ENCODE measurements around the gene SARDH. TPM values are rescaled to one million over a fixed set of nuclear protein-coding genes. Genes with fewer than 3 reads are reported as not detected.

Gene SARDH
- total RNA-seq, 1 experiment from 2014 or later: not detected

DNA sequence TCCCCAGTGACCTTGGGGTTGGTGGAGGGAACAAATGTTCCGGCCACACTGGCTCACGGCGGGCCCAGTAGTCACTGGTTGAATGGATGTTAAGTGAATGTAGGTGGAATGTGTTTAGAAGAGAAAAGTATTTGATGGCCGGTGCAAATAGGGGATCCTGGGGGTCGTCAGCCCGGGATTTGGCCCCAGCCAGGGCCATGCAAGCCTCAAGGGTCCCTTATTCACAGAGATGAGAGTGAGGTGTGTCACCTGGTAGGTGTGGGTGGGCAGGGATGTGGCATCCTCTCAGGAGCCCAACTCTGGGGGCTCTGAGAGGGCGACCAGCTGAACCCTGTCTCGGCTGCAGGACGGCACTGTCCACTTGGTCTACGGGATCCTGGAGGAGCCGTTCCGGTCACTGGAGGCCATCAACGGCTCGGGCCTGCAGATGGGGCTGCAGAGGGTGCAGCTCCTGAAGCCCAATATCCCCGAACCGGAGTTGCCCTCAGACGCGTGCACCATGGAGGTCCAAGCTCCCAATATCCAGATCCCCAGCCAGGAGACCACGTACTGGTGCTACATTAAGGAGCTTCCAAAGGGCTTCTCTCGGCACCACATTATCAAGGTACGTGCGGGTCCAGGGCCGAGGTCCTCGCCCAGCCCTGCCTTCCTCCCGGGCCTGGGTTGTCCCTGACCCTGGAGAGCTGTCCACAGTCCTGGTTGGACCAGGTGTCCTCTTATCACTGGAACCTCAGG, 96.1 kb downstream of the SARDH start:
- CTCF ChIA-PET: no interaction called here
- no peak overlapping the region for H3K4me3 Mint-ChIP-seq (ENCODE audit: low read depth, unreplicated experiment)
- no peaks in the 10 kb centered on the region for H3K36me3 Mint-ChIP-seq (ENCODE audit: insufficient read depth, unreplicated experiment)
- H3K27me3 Mint-ChIP-seq (ENCODE audit: unreplicated experiment): peaks cover 99% of the 10 kb centered on the region
- intact Hi-C loops (cut with micrococcal nuclease; ENCODE audit: unreplicated experiment): no loop called here
- TF ChIP-seq CTCF (IDR thresholded peaks at IDR 0.05; ENCODE audit: unreplicated experiment): no peak
- no peaks in the 10 kb centered on the region for H3K4me1 Mint-ChIP-seq (ENCODE audit: low read depth, unreplicated experiment)
- BruUV-seq (replicated peaks): no TSS peak
- no peak for DNase-seq
- H3K27ac Mint-ChIP-seq (ENCODE audit: unreplicated experiment): no peak overlapping the region
- H3K9me3 Mint-ChIP-seq (ENCODE audit: low read depth, unreplicated experiment): no peaks in the 10 kb centered on the region

DNA sequence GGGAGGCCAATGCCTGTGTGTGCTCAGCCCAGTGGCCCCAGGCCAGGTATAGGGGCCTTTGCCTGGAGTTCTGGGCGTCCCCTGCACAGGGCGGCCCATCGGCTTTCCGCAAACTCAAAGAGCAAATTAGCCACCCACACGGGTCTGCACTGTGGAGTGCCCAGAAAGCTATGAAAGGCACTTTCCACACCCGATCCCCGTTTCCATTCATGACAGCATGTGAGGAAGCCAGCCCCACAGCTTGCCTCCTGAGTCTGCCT, 96.8 kb downstream of the SARDH start:
- no peak for TF ChIP-seq CTCF (IDR thresholded peaks at IDR 0.05; ENCODE audit: unreplicated experiment)
- no peak for DNase-seq
- Mint-ChIP-seq H3K9me3 (ENCODE audit: low read depth, unreplicated experiment) (no peaks in the 10 kb centered on the region), H3K27ac (ENCODE audit: unreplicated experiment) (no peak overlapping the region), H3K4me3 (ENCODE audit: low read depth, unreplicated experiment) (no peak overlapping the region), H3K4me1 (ENCODE audit: low read depth, unreplicated experiment) (no peaks in the 10 kb centered on the region), H3K36me3 (ENCODE audit: insufficient read depth, unreplicated experiment) (no peaks in the 10 kb centered on the region), H3K27me3 (ENCODE audit: unreplicated experiment) (peaks cover 99% of the 10 kb centered on the region)
- CTCF ChIA-PET: no interaction called here
- no TSS peak for BruUV-seq (replicated peaks)
- intact Hi-C loops (cut with micrococcal nuclease; ENCODE audit: unreplicated experiment): no loop called here

GRCh38 chr9:133640580-133641395, 97.4 kb downstream of the SARDH start:
- no peak for TF ChIP-seq CTCF (IDR thresholded peaks at IDR 0.05; ENCODE audit: unreplicated experiment)
- Mint-ChIP-seq H3K36me3 (ENCODE audit: insufficient read depth, unreplicated experiment) (no peaks in the 10 kb centered on the region), H3K4me3 (ENCODE audit: low read depth, unreplicated experiment) (no peak overlapping the region), H3K27ac (ENCODE audit: unreplicated experiment) (no peak overlapping the region), H3K27me3 (ENCODE audit: unreplicated experiment) (peaks cover 99% of the 10 kb centered on the region), H3K4me1 (ENCODE audit: low read depth, unreplicated experiment) (no peaks in the 10 kb centered on the region), H3K9me3 (ENCODE audit: low read depth, unreplicated experiment) (no peaks in the 10 kb centered on the region)
- intact Hi-C loops (cut with micrococcal nuclease; ENCODE audit: unreplicated experiment): no loop called here
- no peak for DNase-seq
- BruUV-seq (replicated peaks): no TSS peak
- CTCF ChIA-PET: no interaction called here

GRCh38 chr9:133640160-133640559, 98.0 kb downstream of the SARDH start:
- DNase-seq: no peak
- Mint-ChIP-seq H3K9me3 (ENCODE audit: low read depth, unreplicated experiment) (no peaks in the 10 kb centered on the region), H3K27ac (ENCODE audit: unreplicated experiment) (no peak overlapping the region), H3K27me3 (ENCODE audit: unreplicated experiment) (peaks cover 99% of the 10 kb centered on the region), H3K4me1 (ENCODE audit: low read depth, unreplicated experiment) (no peaks in the 10 kb centered on the region), H3K4me3 (ENCODE audit: low read depth, unreplicated experiment) (no peak overlapping the region), H3K36me3 (ENCODE audit: insufficient read depth, unreplicated experiment) (no peaks in the 10 kb centered on the region)
- no TSS peak for BruUV-seq (replicated peaks)
- intact Hi-C loops (cut with micrococcal nuclease; ENCODE audit: unreplicated experiment): no loop called here
- no peak for TF ChIP-seq CTCF (IDR thresholded peaks at IDR 0.05; ENCODE audit: unreplicated experiment)
- CTCF ChIA-PET: no interaction called here
